ENCODE measurements around the gene CNTNAP5.

CNTNAP5 gene

GRCh38 chr2:124563426-124563825 lies 538.3 kb downstream of the CNTNAP5 start:
- DNase-seq: peak; percentile 65

- peak; percentile 93 for DNase-seq
Observed at GRCh38 chr2:124566518-124566970, 541.5 kb downstream of the CNTNAP5 start.

GRCh38 chr2:124570872-124571271 lies 545.8 kb downstream of the CNTNAP5 start:
- no peak for DNase-seq

GRCh38 chr2:124571836-124572235 lies 546.7 kb downstream of the CNTNAP5 start:
- no peak for DNase-seq

GRCh38 chr2:124572934-124573634 lies 548.0 kb downstream of the CNTNAP5 start:
- DNase-seq: no peak

- DNase-seq: no peak
Observed at GRCh38 chr2:124575497-124575896, 550.4 kb downstream of the CNTNAP5 start.

- no peak for DNase-seq
Observed at GRCh38 chr2:124580263-124580662, 555.2 kb downstream of the CNTNAP5 start.

GRCh38 chr2:124582387-124582786 lies 557.3 kb downstream of the CNTNAP5 start:
- no peak for DNase-seq

- no peak for DNase-seq
Observed at GRCh38 chr2:124584615-124585014, 559.5 kb downstream of the CNTNAP5 start.

GRCh38 chr2:124585277-124585676 lies 560.2 kb downstream of the CNTNAP5 start:
- no peak for DNase-seq

GRCh38 chr2:124586210-124586609 lies 561.1 kb downstream of the CNTNAP5 start:
- DNase-seq: no peak

- no peak for DNase-seq
Observed at GRCh38 chr2:124586835-124587234, 561.7 kb downstream of the CNTNAP5 start.

GRCh38 chr2:124589971-124590370 lies 564.9 kb downstream of the CNTNAP5 start:
- DNase-seq: no peak

- no peak for DNase-seq
Observed at GRCh38 chr2:124602759-124603158, 577.7 kb downstream of the CNTNAP5 start.

- DNase-seq: no peak
Observed at GRCh38 chr2:124604940-124605339, 579.9 kb downstream of the CNTNAP5 start.

- DNase-seq: no peak
Observed at GRCh38 chr2:124607679-124608078, 582.6 kb downstream of the CNTNAP5 start.

- DNase-seq: no peak
Observed at GRCh38 chr2:124609667-124610066, 584.6 kb downstream of the CNTNAP5 start.

- no peak for DNase-seq
Observed at GRCh38 chr2:124610141-124610540, 585.1 kb downstream of the CNTNAP5 start.

- DNase-seq: no peak
Observed at GRCh38 chr2:124610866-124611265, 585.8 kb downstream of the CNTNAP5 start.

GRCh38 chr2:124623560-124623959 lies 598.5 kb downstream of the CNTNAP5 start:
- no peak for DNase-seq

GRCh38 chr2:124625561-124625960 lies 600.5 kb downstream of the CNTNAP5 start:
- no peak for DNase-seq

- DNase-seq: no peak
Observed at GRCh38 chr2:124626993-124627392, 601.9 kb downstream of the CNTNAP5 start.

GRCh38 chr2:124633812-124634211 lies 608.7 kb downstream of the CNTNAP5 start:
- DNase-seq: no peak

- DNase-seq: no peak
Observed at GRCh38 chr2:124639524-124639923, 614.4 kb downstream of the CNTNAP5 start.

GRCh38 chr2:124640221-124640750 lies 615.2 kb downstream of the CNTNAP5 start:
- no peak for DNase-seq

All from DMS153 (cell line).